GM10847 (cell line): ENCODE data around the gene ACOT11.

Source experiments
- POLR2A ChIP-seq: IDR thresholded peaks from 2 replicates; pipeline ENCODE4 v1.6.1; 2011; ENCODE audit not compliant: insufficient read length; ENCODE audit errors: extremely low read depth

ACOT11 gene

DNA sequence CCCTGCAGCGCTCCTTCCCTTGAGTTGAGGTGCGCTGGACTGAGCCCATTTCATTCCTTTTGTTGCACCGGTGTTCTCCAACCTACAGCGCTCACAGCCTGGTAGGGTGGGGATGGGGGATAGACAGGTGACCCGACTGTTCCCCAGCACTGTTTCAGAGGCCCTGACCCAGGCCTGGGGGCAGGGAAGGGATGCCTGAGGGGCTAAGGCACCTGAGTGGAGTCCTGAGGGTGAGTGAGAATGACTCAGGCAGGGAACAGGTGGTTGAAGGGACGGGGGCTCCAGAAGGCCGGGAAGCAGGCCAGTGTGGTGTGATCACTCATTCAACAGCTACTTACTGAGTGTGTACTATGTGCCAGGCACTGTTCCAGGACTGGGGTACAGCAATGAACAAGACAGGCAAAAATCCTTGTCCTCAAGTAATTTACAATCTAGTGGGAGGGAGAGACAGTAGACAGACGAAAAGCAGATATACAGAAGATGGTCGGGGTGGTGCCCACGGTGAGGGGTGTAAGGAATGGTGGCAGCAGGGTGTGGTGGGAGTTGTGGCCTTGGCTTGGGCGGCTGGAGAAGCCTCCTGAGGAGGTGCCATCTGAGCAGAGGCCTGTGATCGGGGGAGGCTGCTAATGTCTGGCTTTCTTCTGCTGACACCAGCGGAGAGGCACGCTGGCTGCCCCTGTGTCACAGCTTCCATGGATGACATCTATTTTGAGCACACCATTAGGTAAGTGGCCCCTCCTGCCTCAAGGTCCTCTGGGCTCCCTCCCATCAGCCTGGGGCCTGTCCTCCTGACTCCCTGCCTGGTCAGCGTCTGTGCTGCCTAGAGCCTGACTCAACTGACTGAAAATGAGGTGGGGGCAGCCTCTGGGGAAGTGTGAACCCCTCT lies 37.4 kb downstream of the ACOT11 start:
- no peak for TF ChIP-seq POLR2A

DNA sequence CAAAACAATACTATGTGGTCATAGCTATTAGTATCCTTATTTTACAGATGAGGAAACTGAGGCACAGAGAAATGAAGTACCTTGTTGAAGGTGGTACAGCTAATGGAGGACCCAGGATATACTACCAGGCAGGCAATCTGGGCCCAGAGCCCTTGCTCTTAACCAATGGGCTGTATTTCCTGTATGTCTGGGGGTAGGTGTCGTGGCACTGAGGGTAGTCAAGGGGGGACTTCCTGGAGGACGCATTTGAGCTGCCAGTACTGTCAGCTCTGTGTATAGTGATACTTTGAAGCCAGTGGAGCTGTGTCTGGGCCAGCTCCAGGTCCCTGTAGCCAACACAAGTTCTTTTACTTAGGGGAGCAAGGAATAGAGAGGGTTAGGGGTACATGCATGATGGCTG lies 40.3 kb downstream of the ACOT11 start:
- no peak for TF ChIP-seq POLR2A

DNA sequence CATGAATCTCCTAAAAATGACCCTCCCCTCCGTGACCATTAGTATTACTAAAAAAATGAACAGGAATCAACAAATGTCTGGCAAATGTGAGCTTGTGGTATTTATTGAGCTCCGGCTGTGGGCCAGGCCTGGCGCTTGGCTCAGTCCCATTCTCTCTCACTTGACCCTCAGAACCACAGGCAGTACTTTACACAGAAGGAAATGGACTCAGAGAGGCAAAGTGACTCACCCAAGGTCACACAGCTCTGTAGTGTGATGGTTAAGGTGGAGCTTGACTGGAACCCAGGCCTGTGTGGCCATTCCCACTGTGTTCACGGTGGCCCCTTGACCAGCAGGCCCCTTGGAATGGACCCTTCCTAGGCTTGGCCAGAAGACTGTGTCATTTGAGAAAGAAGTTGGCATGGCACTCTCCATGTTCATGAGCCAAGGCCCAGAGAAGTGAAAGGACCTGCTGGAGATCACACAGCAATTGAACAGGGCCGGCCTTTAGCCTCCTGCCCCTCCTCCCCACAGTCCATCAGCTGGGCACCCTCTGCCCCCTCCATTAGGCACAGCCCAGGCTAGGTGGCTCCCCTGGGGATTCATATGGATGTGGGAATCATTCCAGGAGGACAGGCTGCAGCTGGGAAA lies 43.2 kb downstream of the ACOT11 start:
- TF ChIP-seq POLR2A = no peak

DNA sequence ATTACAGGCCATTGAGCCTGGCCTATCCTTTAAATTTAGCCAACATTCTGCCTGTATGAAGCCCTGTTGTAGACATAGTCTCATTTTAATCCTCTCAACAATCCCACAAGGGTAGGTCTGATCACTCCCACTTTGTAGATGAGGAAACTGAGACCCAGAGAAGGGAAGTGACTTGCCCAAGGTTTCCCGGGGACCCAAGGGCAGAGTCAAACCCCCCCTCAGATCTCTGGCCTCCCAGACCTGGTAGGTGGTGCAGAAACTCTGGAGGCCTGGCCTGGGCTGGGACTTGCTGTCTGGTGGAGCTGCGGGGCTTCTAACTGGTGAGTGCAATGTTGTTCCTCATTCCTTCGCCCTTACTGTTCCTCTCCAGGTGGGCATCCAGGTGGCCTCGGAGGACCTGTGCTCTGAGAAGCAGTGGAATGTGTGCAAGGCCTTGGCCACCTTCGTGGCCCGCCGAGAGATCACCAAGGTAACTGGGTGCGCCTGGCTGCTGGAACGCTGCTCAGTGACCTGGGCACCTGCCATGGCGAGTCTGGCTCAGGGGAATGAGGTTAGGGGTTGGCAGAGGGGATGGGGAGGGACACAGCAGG lies 45.6 kb downstream of the ACOT11 start:
- TF ChIP-seq POLR2A = no peak

DNA sequence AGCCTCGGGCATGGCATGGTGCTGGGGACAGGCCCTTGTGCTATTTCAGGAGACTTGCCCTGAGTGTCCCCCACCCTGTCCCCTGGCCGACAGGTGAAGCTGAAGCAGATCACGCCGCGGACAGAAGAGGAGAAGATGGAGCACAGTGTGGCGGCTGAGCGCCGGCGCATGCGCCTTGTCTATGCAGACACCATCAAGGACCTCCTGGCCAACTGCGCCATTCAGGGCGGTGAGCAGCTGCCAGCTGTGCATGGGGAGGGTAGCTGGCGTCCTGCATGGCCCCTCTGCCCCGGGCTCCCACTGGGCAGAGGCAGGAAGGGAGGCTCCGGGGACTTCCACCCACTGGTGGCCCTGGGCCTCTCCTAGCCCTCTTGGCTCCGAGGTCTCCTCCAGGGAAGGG lies 46.4 kb downstream of the ACOT11 start:
- TF ChIP-seq POLR2A = no peak

DNA sequence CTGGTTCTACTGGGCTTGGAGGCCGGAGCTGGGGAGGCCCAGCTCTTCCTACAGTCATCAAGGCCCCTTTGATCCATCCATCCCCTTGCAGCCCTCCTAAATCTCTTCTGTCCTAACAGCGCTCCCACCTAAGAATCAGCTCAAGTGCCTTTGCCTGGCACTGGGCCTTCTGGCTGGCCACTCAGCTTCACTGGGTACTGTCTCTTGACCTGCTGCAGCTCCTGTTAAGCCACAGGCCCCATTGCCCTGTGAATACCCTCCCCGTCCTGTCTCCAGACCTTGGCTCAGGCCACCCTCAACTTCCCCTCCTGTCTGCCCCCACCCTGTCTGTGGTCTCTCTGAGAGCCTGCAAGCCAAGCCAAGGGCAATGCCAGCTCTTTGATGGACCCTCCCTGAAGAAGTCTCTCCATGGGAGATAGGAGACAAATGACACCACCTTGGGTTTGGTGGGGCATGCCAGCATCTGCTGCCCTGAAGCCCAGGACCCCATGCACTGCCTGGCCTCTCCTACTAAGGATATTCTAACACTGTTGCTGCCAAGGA lies 48.0 kb downstream of the ACOT11 start:
- no peak for TF ChIP-seq POLR2A

DNA sequence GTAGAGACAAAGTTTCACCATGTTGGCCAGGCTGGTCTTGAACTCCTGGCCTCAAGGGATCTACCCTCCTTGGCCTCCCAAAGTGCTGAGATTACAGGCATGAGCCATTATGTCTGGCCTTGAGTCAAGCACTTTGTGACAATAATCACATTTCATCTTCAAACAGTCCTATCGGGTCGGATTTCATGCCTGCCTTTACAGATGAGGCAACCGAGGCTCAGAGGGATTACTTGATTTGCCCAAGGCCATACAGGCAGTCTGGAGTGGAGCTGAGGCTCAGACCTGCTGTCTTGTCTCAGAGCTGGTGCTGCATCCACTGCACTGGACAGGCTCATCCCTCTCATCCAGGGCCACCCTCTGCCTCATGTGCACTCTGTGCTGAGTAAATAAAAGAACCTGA lies 48.7 kb downstream of the ACOT11 start:
- TF ChIP-seq POLR2A = no peak

DNA sequence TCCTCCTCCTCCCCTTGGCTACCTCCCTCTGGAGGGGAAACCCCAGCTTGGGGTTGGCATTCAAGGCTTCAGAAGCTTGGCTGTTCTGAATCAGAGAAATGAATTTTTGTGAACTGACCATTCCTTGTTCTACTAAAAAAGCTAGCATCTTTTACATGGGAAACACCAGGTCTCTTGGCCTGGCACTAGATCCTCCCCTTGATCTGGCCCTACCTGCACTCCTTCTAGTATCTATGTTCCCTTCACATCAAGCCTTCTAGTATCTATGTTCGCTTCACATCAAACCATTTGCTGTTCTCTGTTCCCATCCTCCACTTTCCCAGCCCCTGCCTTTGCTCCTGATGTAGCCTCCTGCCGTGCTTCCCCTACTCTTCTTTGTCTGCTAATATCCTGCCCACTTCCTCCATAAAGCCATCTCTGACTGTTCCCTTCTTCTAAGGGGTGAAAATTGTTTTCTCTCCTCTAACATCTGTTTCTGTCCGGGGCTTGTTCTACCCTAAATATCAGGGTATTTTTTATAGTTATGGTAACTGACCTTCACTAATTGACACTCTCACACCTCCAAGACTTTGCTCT lies 49.5 kb downstream of the ACOT11 start:
- TF ChIP-seq POLR2A = no peak

DNA sequence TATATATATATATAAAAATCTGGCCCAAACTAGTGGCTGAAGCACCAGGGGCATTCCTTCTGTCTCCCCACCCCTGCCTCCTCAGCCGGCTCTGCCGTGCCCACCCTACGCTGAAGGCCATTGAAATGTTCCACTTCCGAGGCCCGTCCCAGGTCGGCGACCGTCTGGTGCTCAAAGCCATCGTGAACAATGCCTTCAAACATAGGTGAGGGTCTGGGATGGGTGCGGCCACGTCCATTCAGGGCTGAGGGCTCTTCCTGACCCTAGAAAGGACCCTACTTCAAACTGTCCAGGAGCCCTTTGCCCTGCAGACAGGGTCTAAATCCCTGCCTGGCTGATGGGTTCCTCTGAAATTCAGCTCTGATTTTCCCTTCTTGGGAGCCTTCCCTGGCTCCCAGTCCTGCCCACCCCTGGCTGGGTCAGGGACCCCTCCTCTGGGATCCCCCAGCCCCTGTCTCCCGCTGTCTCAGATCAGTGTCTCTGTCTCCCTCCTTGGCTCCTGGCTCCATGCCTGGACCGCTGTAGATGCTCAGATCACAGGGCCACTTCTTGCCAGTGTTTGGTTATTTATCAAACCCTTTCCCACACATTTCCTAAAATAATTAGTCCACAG lies 51.3 kb downstream of the ACOT11 start:
- TF ChIP-seq POLR2A = no peak

DNA sequence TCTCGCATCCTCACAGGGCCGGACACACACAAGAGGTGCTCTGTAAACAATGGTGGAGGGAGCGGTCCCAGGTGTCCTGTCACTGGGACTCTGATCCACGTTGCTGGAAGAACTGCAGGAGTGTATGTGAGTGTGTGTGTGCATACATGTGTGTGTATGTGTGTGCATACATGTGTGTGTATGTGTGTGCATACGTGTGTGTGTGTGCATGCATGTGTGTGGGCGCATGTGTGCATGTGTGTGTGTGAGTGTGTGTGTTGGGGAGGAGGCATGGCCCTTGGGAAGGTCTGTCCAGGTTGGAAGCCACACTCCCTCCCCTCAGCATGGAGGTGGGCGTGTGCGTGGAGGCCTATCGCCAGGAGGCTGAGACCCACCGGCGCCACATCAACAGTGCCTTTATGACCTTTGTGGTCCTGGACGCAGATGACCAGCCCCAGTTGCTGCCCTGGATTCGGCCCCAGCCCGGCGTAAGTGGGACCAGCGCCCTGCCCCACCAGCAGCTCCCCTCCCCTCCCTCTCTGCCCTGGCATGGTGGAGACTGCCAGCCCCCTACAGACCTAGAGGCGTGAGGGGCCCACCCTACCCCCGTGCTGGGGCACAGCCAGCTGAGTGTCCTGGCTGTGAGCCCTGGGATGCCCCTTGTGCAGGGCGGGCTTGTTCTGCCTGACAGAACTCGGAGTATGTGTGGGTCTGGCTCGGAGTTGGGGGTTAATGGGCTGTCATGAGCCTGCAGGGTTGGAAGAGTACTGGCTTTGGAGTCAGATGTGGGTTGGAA lies 53.1 kb downstream of the ACOT11 start:
- no peak for TF ChIP-seq POLR2A

DNA sequence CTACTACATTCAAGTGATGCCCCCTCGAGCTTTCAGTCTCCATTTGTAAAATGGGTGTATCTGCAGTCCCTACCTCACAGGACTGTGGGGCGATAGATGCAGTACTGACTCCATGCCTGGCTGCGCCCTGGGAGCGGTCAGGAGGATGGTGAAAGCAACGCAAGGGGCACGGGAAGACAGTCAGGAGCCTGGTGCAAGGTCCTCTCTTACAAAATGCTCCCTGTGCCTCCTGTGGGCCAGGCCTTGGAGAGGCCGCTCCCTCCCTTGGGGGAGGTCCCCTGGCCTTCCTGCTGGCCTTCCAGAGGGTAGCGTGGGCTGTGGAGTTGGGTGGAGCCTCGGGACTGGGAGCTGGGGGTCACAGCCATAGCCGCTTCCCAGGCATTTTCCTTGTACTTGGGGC lies 53.7 kb downstream of the ACOT11 start:
- TF ChIP-seq POLR2A = no peak

DNA sequence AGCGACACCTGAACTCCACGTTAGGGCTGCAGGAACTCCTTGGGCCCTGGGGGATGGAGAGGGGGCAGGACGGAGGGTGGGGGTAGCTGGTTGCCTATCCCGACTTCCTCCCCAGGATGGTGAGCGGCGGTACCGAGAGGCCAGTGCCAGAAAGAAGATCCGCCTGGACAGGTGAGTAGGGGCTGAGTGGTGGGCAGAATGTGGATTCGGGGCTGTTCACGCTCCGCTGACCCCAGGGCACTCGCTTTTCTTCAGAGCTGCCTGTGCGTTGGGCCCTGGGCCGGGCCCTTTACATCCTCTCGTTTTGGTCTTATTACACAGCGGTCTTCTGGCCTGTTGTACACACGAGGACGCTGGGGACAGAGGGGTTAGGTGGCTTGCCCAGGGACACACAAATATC lies 54.5 kb downstream of the ACOT11 start:
- TF ChIP-seq POLR2A = no peak

DNA sequence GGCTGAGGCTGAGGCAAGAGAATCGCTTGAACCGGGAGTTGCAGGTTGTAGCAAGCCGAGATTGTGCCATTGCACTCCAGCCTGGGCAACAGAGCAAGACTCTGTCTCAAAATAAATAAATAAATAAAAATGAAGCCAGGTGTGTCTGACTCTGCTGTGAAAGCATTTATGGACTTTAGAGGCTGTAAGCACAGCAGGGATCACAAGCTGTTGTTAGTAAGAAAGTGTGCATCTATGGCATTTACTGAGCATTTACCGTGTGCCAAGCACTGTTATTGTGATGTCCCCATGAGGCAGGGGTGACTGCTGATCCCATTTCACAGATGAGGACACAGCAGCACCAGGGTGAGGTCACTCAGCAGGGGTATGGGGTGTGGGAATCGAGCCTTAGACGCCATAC lies 55.2 kb downstream of the ACOT11 start:
- no peak for TF ChIP-seq POLR2A

DNA sequence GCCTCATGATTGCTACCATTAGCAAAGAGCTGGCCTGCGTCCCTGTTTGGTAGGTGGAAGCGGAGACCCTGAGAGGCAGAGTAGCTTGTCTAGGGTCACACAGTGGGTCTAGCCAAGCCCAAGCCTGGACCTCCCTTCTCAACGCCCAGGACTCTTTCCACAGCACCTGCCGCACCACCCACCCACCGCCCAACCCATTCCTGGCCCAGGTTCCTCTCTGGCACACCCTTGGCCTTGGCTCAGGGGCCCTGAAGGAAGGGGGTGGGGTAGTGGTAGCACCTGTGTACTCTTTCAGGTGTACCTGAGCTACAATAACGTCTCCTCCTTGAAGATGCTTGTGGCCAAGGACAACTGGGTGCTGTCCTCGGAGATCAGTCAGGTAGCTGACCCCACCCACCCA lies 56.0 kb downstream of the ACOT11 start:
- TF ChIP-seq POLR2A = no peak
